GM20431 (cell line): ENCODE results near the gene CYTH4.

ENCODE experiments used
- in situ Hi-C: fragments of 300-500 bp; cut with MseI, MboI; formaldehyde crosslinking; loops from one replicate; pipeline ENCODE4 v1.15.0; 2020; ENCODE audit warnings: low sequenced_read_pairs; ENCODE audit not compliant: unreplicated experiment

Gene CYTH4

DNA sequence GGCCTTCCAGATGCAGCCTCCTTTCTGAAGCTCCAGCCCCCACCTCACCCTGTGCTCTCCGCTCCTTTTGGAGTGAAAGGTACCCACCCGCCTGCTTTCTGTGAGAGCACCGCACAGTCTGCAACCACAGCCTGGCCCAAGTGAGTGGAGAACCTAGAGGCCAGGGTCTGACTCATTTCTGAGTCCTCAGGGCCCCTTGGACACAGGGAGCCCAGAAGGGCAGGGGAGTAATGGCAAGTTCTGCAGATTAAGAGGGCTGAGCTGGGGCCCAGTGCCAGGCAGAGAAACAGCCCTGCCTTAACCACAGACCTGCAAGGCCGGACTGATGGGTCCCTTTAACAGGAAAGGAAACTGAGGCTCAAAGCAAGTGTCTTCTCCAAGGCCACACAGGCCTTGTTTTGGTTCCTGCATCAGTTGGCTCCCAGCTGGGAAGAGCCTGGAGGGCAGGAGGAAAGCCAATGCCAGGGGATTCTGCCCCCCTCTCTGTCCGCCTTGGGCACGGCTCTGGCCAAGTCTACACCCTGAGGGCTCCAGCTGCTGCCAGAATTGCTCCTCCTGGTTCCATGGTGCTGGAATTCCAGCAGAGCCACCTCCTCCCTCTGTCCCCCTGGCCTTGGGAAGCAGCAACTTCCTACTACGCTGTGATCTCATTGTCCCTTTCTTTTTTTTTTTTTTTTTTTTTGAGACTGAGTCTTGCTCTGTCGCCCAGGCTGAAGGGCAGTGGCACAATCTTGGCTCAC, 55.1 kb downstream of the CYTH4 start:
- in situ Hi-C loops = no loop called here

DNA sequence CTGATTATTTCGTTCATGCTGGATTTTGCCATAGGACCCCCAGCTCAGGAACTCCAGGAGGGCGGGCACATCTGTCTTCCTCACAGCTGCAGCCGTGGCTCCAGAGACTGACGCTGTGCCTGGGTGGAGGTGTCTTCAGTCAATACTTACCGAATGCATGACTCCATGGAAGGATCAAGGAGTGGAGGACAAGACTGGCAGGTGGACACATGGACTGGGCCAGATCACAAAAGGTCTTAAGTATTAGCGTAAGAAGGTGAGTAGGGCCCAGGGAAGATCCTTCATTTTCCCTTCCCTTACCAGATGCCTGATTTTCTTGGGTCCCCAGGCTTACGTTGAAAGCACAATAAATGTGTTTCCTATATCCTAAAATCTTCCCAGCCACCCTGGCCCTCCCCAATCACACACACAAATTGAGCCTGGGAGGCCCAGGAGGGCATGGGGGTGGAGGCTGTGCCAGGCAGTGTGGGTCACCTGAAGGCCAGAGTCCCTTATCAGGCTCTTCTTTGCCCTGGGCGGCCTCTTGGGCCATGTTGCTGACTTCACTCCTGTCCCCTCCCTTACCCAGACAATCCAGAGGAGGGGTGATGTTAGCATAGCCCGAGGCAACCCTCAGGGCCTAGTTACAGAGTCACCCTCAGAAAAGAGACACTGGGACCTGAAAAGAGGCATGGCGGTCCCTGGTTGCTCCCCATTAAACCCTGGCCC, 56.4 kb downstream of the CYTH4 start:
- in situ Hi-C loops = no loop called here

DNA sequence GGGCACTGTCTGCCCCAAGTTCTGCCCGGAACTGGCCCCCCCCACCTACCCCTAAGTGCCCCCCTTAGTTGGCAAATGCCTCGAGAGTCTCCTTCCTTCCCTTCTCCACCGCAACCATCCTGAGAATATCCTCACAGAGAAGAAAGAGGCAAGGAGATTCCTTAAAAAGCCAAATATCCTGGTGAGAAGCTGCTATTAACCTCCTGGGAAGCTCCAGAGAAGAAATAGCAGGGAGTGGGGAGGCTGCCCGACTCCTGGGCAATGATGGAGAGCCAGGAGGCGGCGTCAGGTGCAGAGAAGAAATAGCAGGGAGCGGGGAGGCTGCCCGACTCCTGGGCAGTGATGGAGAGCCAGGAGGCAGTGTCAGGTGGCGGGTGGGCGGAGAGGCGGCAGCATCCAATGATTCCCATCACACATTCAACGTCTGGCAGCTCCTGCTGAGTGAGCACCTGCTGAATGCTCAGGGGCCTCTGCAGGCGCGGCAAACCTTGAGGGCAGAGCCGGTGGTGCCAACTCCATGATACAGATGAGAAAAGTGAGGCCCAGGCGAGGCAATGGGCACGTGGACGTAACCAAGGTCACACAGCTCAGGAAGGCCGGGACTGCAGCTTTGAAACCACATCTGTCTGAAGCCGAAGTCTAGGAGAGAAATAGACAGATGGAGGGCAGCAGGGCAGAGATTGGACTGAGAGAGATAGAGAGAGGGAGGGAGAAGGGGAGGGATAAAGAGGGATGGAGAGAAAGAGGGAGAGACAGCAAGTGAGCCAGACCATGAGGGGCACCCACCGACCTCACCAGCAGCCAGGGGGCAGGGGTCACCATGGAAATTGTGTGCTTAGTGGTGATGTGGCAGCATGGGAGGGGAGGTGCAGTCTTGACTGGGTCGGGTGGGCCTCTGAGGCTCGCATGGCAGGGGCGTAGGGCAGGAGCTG, 58.3 kb downstream of the CYTH4 start:
- in situ Hi-C loops = no loop called here

DNA sequence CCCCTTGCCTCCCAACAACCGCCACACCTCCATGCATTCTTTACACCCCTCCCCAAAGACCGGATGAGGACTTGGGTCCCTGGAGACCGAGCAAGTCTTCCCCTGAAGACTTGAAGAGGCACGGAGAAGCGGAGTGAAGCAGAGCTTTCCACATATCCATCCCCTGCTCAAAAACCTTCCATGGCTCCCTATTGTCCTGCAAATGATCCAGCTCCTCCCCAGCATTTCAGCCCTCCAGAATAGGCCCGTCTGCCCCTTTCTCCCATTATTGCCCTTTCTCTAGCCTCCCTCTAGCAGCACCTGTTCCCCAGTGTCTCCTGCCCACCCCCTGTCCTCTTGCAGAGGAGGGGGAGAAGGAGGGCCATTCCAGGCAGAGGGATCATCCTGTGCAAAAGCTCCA, 59.8 kb downstream of the CYTH4 start:
- in situ Hi-C loops = no loop called here

DNA sequence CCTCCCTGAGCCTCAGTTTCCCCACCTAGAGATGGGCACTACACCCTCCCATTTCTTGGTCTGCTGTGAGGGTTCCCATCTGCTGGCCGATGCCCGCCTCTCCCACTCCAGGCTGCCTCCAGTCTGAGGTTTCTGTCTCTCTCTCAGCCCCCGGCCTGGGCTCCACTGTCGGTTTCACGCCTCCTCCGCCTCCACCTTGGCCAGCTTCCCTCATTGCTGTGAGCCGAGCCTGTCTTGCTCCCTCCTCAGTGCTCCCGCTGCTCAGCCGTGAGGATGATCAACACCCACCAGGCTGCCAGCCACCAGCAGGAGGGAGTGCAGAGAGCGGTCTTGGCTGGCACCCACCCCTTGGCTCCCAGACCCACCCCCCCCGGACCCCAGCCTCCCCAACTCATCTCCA, 61.0 kb downstream of the CYTH4 start:
- in situ Hi-C loops = no loop called here

DNA sequence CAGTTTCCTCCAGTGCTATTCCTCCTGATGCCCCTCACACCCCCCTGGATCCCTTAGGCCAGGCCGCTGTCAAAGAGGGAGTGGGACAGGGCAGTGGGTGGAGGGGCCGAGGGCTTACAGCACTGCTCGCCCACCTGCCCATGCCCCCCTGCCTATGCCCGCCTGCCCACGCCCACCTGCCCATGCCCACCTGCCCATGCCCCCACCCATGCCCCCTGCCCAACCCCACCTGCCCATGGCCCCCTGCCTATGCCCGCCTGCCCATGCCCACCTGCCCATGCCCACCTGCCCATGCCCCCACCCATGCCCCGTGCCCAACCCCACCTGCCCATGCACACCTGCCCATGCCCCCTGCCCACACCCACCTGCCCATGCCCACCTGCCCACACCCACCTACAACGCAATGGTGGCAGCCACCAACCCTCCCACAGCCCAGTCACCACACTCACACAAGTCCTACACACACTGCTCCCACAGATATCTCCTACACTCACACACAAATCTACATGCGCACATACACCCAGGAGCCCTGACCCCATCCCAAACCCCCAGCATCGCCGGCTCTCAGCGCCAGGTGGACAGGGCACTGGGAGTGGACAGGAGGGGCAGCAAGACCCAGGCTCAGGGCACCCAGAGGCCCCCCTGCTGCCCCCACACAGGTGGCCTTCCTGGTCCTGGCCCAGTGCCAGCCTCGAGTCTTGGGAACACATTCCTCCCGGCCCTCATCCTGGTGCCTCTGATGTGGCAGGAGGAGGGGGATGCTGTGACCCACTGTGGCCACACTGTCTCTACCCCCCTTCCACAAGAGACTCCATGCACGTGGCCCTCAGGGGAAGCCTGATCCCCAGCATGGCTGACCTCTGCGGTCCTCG, 61.8 kb downstream of the CYTH4 start:
- in situ Hi-C loops = no loop called here

DNA sequence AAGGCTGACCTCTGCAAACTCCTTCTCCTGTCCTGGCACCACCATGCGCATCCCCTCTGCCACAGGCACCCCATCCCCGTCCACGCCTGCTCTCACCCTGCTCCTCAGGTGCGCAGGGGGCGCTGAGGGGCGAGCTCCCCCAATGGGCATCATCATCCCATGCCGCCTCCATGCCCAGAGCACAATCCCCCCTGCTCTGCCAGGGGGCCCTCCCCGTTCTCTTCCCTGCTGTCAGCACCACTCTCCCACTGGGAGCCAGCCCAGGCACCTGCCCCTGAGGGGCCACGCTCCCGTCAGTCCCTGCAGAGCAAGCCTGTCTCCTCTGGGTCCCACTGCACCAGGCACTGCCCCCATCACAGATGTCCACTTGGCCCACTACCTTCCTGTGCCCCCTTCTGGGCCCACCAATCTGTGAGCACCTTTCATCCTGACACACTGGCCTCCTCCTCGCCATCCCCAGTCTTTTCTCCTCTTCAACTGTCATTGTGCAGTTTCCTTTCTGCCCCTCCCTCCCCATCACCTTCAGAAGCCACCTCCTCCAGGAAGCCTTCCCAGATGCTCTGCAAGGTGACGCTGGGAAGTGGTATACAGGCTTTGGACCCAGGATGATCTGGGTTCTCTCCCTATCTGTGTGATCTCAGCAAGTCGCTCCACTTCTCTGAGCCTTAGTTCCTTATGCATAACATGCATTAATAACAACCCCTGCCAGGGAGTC, 62.6 kb downstream of the CYTH4 start:
- in situ Hi-C loops = no loop called here

DNA sequence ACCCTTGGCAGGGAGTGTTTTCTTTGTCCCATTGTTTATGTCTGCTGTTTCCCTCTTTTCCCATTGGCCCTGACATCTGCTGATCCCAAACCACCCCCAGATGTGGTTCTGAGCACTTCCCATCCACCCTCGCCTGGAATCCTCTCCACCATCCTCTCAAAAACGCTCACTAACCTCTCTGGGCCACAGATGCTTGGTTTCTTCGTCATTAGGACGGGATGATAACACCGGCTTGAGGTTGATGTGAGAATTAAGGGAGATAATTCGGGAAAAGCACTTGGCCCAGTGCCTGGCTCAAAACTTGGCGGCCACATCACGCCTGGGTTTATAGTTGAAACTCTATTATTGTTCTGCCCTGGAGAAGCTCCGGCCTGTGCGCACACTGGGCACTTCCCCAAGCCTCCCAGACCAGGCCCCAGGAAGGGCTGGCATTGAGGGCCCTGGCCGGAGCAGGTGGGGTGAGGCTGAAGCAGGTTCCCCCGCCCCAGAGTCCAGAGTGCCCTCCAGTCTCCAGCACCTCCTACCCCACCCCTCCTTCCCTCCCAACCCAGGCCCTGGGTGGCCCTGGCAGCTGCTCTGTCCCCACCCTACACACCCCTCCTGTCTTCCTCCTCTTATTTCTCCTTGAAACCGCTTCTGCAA, 63.7 kb downstream of the CYTH4 start:
- in situ Hi-C loops = no loop called here

DNA sequence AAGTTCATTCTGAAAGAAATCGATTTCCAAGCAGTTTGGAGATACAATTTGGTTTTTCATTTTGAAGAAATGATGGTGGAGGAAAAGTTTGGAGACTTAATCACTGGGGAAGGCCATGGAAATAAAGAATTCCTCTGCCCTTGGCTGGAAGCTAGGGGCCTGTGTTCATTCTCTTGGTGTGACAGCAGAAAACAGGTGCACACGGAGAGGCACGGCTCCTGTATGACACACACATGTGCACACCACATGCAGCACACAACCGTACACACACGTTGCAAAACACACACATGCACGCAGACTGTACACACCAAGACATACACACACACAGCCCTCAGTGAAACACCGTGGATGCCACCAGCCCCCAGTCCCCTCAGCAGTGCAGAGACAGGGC, 64.2 kb downstream of the CYTH4 start:
- in situ Hi-C loops = no loop called here

DNA sequence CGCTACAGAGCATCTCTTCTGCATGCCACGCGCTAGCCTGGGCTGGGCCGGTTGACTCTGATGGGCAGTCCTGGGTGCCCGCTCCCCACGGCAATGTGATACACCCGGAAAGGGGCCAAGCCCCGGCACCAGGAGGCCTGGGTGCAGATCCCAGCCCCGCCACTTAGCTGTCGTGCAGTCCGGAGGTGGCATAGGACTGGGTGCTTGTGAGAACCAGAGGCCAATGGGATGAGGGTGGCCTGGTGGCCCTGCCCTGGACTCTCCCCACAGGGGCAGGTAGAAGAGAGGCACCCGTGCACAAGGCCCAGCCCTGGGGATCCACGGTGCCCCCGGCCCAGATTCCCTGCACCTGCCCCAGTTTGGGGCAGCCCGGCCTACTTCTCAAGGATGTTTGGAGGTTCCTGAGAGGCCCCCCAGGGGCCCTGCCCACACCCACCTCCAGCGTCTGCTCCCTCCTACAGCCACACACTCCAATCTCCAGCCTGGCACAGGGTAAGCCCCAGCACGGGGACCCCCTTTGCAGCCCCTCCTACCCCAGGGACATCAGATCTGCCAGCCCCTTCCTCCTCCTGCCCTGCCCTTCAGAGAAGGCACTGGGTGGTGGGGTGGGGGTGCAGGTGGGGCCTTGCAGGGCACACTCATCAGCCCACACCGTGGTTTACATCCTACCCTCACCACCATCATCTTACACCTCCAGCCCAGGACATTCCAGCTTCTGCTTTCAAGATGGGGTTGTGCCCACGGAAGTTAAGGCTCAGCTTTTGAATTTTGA, 66.9 kb downstream of the CYTH4 start:
- in situ Hi-C loops = no loop called here

DNA sequence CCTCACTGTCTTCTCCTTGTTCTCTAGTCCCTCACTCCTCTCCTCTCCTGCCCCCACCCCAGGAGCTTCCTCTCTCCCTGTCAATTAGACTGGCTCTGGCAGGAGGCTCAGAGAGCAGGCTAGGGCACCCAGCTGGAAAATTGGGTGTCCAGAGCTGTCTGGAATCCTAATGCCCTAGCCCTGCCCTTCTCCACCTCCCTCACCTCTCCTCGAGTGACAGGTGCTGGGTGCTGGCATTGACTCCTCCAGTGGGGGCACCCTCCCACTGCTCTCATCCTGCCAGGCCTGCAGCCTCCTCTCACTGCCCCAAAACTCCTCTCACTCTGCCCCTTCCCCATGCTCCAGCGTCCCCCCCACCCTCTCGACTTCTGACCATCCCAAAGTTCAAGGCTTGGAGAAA, 68.9 kb downstream of the CYTH4 start:
- in situ Hi-C loops = no loop called here

DNA sequence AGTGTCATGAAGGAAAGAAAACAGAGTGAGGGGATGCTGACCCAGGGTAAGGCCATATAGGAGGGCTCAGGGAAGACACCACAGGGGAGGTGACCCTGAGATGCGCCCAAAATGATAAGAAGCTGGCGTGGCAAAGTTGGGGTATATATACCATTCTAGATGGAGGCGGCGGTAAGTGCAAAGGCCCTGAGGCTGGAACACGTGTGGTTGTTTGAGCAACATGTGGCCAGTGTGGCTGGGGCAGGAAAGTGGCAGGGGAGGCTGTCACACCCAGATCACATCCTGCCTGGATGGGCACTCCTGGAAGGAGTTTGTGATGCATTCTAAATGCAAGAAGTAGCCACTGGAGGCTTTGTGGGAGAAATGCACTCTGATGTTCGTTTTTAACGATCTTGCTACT, 70.2 kb downstream of the CYTH4 start:
- in situ Hi-C loops = no loop called here

DNA sequence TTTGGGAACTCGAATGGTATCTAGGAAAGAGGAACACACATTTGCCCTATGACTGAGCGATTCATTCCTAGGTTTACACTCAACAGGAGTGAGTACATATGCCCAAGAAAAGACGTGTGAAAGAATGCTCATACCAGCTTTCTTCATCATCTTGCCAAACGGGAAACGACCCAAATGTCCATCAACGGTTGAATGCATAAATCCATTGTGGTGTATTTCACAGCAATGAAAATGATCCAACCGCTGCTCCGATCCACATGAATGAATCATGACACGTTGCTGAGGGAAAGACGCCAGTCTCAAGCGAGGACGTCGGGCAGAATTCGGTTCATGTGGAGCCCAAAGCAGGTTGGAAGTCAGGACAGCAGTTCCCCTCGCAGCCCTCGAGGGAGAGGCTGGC, 71.5 kb downstream of the CYTH4 start:
- in situ Hi-C loops = no loop called here

DNA sequence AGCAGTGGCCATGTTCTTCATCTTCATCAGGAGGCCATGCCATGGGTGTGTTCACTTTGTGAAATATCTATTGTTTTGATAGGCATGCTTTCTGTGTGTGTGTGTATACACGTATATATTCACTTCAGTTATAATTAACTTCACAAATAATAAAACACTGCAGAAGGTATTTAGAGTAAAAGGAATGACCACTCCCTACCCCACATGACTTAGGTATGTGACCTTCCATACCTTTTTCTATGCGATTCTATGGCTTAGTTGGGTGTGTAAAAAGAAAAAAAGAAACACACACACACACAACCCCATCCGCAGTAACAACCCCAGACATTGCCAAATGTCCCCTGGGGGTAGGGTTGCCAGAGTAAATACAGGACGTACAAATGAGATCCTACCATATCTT, 72.0 kb downstream of the CYTH4 start:
- in situ Hi-C loops = no loop called here

DNA sequence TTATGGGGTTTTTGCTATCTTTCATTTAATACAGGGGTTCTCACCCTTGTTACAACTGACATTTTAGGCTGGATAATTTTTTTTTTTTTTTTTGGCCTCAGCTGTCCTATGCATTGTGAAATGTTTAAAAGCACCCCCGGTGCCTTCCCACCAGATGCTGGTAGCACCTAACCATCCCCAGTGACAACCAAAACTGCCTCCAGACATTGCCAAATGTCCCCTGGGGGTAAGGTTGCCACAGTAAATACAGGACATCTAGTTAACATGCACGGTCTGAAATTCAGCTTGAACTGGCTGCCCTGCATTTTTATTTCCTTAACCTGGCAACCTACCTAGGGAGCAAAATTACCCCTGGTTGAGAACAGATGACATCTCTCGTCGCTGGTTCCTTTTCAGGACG, 72.4 kb downstream of the CYTH4 start:
- in situ Hi-C loops = no loop called here

DNA sequence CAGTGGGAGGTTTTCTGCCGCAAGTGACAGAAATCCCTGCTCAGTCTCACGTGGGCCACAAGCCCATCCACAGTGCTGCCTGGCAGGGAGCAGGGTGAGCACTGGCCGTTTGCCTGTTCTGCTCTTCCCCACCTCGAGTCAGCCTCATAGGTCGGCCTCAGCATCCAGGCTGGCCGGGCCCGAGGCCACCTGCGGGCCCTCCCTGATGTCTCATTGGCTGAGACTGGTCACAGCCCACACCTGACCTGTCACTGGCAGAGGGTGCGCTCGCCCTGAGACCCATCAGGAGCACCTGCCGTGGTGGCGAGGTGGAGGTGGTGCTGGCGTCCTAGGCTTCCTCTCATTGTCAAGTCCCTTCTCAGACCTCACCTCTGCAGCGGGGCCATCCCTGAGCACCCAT, 72.9 kb downstream of the CYTH4 start:
- in situ Hi-C loops = no loop called here

DNA sequence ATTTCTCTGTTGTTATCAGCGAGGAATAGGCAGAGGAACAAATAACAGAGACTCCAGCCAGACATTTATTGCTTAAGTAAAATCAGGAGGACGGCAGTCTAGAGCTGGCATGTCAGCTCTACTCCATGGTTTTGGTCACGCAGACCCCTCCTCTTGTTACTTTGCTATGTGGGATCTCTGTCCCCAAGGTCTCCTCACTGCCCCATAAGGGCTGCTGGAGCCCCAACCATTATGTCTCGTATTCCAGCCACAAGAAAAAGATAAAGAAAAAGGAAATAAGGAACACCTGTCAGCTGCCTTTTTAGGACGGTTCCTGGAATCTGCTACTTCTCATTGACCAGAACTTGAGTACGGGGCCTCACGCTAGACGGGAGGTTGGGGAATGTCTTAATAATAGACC, 74.6 kb downstream of the CYTH4 start:
- in situ Hi-C loops = no loop called here

DNA sequence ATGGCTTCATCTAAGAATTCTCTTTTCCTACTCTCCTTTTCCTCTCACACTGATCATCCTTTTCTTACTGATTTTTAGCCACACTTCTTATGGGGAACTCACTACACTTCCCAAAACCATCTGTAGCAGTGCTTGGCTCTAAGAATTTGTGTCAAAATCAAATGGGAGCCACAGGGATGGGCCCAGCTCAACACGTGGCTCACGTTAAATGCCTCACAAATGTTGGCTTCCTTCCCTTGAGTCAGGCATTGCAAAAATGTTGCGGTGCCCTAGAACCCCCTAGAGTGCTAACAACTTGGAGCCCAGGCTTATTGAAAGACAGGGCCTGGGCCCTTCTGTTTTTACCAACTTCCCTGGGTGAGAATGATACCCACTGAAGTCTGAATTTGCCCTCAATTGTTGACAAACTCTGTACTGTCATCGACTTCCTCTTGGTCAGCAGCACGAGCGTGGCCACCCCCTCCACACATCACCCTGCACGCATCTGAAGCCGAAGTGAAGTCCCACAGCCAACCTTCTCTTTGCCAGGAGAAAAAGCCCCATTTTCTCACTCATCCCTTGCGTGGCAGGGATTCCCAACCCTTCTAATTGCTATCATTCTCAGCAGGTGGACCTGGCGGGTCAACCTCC, 75.3 kb downstream of the CYTH4 start:
- in situ Hi-C loops = no loop called here
